Measurements from ENCODE around the gene CEBPZOS.

CEBPZOS gene

DNA sequence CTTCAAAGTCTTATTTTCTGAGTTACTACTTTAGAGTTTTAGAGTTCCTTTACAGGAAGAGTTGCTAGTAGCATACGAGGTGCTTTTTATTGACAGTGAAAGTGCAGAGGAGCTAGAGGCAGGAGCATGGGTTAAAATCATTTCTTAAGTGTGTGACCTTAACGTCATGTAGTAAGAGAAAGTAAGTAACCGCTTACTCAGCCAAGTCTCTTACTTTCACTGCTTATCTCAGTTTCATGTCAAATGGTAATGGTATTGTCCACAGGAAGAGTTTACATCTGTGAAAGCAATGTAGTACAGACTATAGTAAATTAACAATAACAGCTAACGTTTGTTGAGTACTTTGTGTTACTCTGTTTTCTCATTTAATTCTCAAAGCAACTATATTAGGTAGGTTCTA is 47.7 kb downstream of the CEBPZOS start:
- DNase-seq = no peak

DNA sequence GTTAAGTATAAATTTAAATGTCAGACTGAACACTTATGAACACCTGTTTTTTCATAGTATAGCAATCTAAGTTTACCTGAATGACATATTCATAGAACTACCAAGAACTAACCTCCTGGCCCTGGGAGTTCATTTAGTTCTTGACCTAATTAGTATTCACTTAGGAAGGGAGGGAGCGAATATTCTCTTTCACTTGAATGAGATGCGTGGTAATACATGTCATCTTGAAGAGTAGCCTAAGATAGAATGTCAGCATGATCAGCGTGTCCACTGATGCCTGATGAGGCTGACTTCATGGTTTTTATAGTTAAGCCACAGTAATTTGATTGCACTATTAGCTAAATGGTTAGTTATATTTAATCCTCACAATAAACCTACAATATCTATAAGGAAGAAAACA is 48.5 kb downstream of the CEBPZOS start:
- no peak for DNase-seq

DNA sequence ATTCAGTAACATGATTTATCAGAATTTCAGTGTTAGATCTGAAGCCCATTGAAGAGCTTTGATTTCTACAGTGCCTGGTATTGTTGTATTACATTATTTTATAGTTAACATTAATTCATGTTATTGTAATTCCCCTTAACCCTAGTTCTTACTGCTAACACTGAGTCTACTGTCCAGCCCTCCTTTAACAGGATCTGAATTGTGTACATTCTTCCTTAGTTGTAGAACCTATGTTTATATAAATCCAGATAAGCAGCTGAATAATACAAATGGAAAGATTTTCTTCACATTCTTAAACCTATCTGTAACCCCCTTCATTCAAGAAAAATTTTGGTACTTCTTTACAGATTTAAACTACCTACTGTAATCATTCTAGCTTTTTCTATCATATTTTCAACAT is 49.9 kb downstream of the CEBPZOS start:
- DNase-seq = no peak

DNA sequence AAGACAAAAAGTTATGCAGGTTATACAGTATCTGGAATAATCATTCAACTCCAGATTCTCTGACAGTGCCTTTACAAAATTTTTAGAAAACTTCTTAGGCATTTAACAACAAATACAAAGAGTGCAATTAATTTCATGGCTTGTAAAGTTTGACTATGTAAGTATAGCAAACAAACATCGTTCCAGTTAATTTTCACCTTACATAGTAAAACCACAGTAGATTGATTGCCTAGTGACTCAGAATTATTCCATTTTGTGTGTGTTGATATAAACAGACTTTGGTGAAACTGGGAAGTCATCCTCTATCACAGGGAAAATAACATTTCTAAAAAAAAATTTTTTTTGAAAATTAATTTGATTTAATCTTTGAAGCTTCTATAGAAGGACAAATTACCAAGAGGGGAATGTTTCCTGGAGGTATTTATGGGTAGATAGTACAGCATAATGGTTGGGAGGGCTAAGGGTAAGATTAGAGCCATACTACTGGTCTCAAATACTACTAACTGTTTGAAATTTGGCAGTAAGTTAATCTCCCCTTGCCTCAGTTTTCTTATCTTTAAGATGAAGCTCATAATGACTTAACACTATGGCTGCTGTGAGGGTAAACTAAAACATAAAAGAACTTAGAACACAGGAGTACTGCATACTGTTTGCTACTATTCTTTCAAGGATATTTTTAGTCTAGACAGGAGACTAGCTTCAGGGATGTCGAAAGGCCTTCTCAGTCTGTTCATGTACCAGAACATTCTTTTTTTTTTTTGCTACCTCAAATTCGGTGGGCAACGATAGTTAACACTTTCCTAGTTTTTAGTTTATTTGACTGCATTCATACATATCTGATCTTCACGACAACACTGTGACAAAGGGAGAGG is 54.8 kb downstream of the CEBPZOS start:
- no peak for DNase-seq
